Astrocyte of the hippocampus (primary cell): ENCODE data around the gene NTM.

Experiments used
- DNase-seq: peaks from one replicate; pipeline ENCODE4 v3.0.0; 2011; ENCODE audit warnings: low read depth, low spot score

The NTM gene

GRCh38 chr11:131373095-131373725 lies 2.8 kb downstream of the NTM start:
- DNase-seq, result no peak

GRCh38 chr11:131373756-131374155 lies 3.3 kb downstream of the NTM start:
- no peak for DNase-seq

DNA sequence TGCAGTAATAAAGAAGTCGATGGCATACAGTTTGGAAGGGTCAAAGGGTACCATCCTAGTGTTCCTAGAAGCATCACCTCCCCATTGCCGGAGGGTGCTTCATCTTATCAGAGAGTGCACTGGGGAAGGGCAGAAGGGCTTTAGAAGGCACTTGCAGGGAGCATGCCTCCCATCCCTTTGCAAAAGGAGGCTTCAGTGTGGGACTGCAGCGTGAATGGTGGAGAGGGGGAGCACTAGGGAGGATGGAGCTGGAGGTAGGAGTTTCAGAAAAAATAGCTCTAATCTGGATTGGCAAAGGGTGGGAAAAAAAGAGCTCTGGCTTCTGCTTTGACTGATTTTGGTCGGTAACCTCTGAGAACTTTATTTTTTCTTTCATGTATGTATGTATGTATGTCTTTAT lies 5.0 kb downstream of the NTM start:
- no peak for DNase-seq

DNA sequence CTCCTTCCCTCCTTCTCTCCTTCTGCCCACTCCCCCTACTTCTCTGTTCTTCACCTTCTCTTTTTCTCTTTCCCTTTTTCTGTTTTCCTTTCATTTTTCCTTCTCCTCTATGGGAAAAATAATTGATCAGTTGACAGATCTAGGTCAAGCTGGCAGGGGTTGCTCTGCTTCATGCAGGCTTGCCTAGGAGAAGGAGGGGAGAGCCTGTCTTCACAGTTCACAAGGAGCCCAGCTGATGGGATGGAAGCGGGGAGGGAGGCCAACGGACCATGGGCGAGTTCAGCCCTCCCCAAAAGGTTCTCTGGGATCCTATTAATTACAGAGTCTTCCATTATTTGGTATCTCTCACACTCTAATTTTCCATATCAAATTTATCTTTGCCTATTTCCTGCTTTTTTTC lies 5.5 kb downstream of the NTM start:
- DNase-seq, result no peak

DNA sequence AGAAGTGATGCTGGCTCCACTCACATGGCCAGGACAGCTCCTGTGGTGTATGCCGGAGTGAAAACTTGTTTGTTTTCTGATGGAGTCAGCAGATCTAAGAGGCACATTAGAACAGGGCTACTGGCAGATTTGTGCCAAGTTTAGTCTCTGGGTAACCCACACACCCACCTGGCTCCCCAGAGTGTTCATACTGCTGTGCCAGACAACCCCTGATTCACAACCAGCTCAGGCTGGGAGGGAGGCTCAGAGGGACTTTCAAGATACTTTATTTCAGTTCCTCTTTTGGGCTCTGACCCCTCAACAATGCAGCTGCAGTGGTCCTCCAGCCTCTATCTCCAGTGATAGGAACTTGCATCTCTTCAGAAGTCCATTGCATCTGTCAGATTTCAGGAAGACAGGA lies 8.5 kb downstream of the NTM start:
- no peak for DNase-seq

GRCh38 chr11:131385763-131386390 lies 15.5 kb downstream of the NTM start:
- no peak for DNase-seq

GRCh38 chr11:131386408-131386807 lies 16.0 kb downstream of the NTM start:
- DNase-seq, result no peak

GRCh38 chr11:131388030-131388429 lies 17.6 kb downstream of the NTM start:
- DNase-seq, result no peak

- DNase-seq, result no peak
Observed at GRCh38 chr11:131389582-131389981, 19.2 kb downstream of the NTM start.

GRCh38 chr11:131391176-131391575 lies 20.8 kb downstream of the NTM start:
- DNase-seq, result no peak

DNA sequence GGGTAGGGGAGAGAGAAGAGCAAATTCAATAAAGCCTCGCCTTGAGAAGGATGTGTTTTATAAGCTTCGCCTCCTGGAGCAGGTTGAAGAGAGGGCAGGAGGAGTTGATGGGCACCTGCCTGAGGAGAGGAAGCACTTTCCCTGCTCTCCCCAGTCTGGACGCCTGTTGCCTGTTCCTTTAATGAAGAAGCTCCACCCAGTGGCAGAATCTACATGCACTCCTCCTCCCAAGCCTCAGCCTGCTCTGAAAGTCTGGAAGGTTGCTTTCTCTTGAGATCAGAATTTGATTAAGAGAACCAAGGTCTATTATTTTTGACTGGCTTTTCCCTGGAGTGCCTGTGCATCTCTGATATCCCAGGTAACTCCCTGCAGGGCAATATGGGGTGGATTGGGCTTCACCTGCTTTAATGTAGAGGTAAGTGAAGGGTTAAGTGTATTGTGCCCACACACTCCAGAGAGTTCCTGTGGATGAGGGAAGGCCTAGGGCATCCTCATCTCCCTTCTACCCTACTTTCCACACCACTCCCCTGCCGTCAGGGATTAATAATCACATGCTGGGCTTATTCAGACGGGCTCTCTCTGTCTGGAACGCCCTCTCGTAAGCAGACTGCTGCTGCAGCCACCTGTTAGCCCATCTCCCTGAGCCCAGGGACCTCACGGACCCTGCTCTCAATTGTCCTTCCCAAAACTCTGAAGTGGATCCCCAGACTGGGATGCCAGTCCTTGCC lies 22.3 kb downstream of the NTM start:
- peak; percentile 12 for DNase-seq

DNA sequence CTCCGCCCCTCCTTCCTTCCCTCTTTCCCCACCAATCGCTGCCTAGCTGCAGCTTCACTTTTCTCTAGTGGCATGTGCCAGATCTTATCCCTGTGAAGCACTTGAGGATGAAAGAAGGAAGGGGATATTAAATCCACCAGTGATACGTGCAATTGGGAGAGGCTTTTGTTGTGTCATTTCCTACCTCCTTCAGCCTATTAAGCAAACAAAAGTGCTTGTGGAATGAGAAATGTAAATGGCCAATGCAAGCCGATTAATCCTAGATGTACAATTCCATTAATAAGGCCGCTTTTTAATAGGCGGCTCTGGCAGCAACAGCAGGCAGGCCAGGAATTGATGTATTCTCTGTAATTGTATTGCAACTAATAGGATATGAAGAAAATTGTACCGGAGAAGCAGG lies 23.3 kb downstream of the NTM start:
- DNase-seq, result no peak

DNA sequence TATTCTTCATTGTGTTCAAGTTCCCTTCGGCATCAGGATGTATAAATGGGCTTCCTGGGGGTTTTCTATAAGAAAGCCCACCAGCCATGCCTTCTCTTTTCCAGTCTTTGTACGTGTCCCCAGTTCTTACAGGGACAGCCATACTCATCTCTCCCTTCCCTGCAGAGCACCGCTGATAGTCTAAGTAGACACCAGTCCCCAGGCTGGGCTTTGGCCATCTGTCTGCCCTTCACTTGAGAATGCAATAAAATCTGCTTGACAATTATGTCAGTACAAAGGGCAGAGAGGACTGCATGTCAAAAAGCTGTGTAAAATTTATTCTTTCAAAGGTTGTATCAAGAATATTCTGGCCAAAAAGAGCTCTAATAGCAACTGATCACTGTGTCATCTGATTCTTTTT lies 27.3 kb downstream of the NTM start:
- DNase-seq, result no peak

- no peak for DNase-seq
Observed at GRCh38 chr11:131402040-131402439, 31.6 kb downstream of the NTM start.

GRCh38 chr11:131404010-131404409 lies 33.6 kb downstream of the NTM start:
- no peak for DNase-seq

DNA sequence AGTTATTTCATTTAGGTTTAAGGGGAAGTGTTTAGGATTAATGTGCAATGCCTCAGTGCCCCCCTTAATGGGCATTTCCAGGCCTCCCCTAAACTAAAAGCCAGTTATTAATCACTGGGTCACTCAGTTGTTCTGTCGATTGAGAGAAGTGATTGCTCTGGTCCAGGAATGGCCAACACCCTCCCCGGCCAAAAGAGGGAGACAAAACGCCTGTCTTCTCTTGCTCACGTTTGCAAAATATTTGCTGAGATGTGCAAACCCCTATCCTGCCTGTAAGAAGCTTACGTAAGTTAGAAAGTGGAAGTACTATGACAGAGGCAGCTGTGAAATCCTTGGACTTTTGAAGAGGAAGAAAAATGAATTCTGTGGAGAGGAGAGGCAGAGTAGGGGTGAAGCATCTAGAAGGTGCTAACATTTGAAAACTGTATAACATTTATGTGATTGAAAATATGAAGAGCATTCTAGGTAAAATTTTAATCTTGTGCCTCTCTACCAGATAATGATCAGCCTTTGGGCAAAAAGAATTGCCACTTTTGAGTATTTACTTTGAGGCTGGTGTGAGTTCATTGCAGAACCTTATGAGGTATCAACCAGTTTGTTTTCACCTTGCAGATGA lies 37.7 kb downstream of the NTM start:
- peak; percentile 41 for DNase-seq

GRCh38 chr11:131409345-131409744 lies 38.9 kb downstream of the NTM start:
- DNase-seq, result no peak

DNA sequence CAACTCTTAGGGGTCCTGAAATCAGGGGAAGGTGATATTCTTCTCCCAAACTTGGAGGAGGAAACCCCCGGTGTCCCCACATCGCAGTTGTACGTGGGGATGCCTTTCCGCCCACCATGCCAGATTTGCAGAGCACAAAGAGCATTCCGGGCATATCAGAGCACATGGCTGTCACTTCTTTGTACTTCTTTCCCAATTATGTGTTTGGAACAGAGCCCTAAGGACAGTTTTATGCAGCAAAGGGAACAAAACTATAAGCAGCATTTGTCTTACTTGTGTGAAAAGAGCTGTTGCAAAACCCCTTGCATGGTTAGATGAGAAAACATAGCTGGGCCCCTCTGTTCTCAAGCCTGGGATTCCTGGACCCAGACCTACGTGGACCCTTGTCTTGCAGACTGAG lies 41.2 kb downstream of the NTM start:
- peak; percentile 19 for DNase-seq

- no peak for DNase-seq
Observed at GRCh38 chr11:131412061-131412460, 41.6 kb downstream of the NTM start.

DNA sequence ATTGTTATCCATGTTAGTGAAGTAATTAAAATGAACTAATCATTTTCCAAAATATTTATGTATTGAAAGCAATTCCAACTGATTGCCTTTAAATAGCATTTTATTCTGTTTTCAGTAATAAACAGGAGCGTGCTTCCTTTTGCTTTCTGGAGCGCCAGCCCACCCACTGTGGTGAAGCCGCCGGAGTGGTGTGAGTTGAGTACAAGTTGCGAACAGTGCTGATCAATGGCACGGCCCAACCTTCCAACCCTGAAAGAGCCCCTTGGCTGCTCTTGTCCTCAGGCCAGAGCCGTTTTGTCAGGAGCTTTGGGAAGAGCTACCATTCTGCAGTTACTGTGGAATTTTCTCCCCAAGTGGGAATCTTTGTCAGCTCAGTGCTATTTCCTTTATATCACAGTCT lies 42.8 kb downstream of the NTM start:
- no peak for DNase-seq

GRCh38 chr11:131418189-131418588 lies 47.8 kb downstream of the NTM start:
- no peak for DNase-seq

GRCh38 chr11:131421066-131421855 lies 50.8 kb downstream of the NTM start:
- no peak for DNase-seq
